HG03378 (cell line): Measurements from ENCODE around the gene FAM149B1.
"Not testable (repeated sequence)": the region's sequence is repeated elsewhere in the genome, so short reads cannot be mapped to it uniquely, and the experiment has no call there.

Source experiments
- ATAC-seq: cut with Tn5 transposase; IDR thresholded peaks from one replicate; pipeline ENCODE4 v1.9.1; 2021; ENCODE audit warnings: mild to moderate bottlenecking, moderate library complexity; ENCODE audit not compliant: unreplicated experiment

The FAM149B1 gene

GRCh38 chr10:73229567-73229966 lies 61.6 kb downstream of the FAM149B1 start:
- no peak for ATAC-seq

- ATAC-seq: no peak
Measured at GRCh38 chr10:73232887-73233286, 65.0 kb downstream of the FAM149B1 start.

DNA sequence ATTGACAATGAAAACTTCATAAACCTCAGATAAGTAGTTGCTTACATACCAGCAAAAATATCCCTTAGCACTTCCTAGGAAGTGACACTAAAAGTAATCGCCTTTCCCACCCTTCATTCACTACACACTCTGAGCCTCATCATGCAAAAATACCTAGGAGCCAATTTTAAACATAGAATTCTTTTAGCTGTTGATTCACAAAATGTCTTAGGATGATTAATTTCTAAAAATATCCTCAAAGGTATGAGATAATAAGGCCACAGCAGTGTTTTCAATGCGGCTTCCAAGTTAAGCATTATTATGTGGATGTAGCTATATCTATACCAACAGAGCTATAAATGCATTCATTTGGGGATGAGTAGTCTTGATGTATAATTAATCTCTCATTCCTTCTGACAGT lies 66.0 kb downstream of the FAM149B1 start:
- no peak for ATAC-seq

- no peak for ATAC-seq
Measured at GRCh38 chr10:73234695-73235094, 66.8 kb downstream of the FAM149B1 start.

DNA sequence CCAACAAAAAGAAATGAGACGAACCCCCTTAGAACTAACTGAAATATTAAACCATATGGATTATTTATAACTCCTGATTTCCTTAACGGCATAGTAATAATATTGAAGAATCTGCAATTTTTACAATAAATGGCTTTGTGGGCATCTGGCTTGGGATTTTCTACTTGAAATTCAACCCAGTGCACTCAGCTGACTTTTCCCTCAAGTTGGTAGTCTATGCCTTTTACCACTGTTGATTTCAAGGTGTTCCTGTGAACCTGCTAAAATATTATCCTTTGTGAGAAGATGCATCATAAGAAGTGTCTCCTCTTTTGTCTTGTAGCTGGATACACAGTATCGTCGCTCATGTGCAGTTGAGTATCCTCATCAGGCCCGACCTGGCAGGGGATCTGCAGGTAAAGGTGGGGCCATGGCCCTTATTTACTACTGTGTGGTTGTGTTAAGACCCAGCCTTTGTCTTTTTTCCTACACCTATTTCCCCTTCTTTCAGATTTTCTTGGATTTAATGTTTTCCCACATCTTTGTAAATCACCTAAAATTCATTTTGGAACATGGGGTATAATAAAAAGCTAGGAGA lies 71.2 kb downstream of the FAM149B1 start:
- no peak for ATAC-seq

DNA sequence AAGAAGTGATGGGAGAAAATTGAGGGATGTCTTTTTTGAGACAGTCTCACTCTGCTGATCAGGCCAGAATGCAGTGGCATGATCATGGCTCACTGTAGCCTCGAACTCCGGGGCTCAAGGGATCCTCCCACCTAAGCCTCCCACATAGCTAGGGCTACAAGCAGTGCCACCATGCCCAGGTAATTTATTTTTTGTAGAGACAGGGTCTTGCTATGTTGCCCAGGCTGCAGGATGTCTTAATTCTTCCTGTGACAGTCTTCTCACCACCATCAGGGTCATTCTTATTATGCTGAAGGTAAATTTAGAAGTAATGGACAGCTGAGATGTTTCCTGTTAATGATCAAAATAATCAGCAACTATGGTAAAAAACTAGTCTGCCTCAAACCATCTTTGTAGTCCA lies 72.0 kb downstream of the FAM149B1 start:
- ATAC-seq: no peak

DNA sequence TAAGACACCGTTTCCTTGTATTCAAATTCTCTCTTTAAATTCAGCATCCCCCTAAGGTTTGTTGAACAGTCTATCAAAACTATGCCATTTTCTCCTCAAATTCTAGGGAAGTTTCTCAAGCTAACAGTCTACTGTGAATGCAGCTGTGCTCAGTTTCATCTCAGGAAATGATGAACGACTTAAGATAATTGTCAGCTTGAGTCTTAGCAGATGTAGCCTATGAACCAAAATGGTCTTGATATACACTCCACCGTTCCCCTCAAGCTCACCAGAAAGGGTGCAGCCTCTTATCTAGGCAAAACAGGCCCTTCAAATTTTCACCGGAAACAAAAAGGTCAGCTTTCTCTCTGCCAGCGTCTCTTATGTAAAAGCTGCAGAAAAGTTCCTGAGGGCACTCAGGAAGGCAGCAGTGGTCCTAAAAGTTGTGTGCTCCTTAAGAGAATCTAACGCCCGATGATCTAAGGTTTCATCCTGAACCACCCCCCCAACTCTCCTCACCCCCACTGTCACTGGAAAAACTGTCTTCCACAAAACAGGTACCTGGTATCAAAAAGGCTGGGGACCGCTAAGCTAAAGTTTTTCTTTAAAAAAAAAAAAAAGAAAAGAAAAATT lies 77.1 kb downstream of the FAM149B1 start:
- ATAC-seq: no peak

- no peak for ATAC-seq
Measured at GRCh38 chr10:73246322-73246645, 78.4 kb downstream of the FAM149B1 start.

GRCh38 chr10:73246646-73247508 lies 79.0 kb downstream of the FAM149B1 start, which contains the start of gene DNAJC9:
TSS of gene DNAJC9 (minus strand) at chr10:73247255. CDS start at chr10:73247189, 66 bp downstream.
- ATAC-seq: peak; percentile 75

DNA sequence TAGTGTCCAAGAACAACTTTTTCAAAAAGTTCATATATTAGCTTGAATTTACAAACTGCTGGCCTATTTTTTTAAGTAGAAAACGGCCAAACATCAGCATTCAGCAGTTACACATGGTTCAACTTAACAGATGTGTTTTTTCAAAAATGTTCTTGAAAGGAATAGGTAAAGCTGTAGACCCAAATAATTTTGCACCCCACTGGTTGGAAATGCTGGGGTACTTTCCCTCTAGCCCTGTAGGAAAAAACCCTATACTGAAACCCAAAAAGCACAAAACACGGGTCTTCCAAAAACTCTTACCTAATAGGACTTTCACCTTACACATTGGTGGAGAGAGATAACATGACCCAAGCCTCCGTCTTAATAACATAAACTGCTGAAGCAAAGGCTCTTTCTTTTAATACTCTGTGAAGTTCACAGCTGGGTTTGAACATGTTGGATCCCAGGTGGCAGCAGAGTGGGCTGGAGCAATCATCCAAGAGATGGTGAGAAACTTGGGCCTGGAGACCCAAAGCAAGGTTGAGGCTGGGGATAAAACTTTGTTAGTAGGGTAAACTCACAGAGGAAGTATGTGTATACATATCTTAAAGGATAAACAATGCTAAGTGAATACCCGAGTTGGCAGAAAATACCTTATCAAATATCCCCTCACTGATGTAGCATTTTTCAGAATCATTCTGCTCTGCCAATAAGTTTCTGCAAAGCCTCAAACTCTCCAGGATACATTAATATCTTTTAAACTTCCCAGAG lies 79.8 kb downstream of the FAM149B1 start:
- no peak for ATAC-seq

DNA sequence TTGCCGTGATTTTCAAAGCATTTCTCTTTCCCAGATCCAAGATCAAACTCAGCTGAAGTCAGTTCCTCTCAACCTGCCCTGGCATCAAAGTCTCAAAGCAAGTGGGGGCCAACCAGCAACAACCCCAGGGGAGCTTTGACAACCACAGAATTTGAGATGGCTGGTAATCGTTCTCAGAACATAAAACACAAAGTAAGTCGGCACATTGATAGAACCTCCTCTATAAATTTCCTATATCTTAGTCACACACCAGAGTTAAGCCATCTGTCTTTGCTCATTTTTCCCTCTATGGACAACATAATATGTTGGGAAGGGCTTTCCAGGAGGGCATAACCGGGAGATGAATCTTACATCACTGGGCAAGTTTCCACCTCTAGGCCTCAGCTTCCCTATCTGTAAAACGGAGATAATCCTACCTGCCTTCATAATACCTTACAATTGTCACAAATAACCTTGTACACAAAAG lies 80.4 kb downstream of the FAM149B1 start:
- ATAC-seq: no peak

GRCh38 chr10:73251683-73252444 lies 83.9 kb downstream of the FAM149B1 start:
- ATAC-seq: peak; percentile 5

- ATAC-seq: peak; percentile 75
Measured at GRCh38 chr10:73252445-73253224, 84.7 kb downstream of the FAM149B1 start, which contains the start of gene MRPS16. TSS of gene MRPS16 (minus strand) at chr10:73252644. CDS start at chr10:73252482, 162 bp downstream.

DNA sequence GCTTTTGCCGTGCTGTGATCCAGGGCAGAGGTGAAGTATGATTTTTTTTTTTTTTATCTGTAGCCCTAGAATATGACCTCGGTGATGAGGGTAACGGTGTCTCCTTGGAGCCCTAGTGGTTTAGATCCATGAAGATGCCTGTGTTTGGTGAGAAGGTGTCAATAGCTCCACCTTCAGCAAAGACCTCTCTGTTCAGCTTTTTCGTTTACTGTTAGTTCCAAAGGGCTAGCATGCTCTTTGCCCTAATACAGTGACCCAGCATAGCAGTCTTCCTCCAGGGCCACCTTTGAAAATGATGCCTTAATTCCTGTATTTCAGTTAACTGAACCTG lies 85.3 kb downstream of the FAM149B1 start:
- ATAC-seq: no peak

GRCh38 chr10:73258612-73259011 lies 90.7 kb downstream of the FAM149B1 start:
- ATAC-seq: not testable (repeated sequence)

GRCh38 chr10:73261362-73261995 lies 93.6 kb downstream of the FAM149B1 start:
- no peak for ATAC-seq

DNA sequence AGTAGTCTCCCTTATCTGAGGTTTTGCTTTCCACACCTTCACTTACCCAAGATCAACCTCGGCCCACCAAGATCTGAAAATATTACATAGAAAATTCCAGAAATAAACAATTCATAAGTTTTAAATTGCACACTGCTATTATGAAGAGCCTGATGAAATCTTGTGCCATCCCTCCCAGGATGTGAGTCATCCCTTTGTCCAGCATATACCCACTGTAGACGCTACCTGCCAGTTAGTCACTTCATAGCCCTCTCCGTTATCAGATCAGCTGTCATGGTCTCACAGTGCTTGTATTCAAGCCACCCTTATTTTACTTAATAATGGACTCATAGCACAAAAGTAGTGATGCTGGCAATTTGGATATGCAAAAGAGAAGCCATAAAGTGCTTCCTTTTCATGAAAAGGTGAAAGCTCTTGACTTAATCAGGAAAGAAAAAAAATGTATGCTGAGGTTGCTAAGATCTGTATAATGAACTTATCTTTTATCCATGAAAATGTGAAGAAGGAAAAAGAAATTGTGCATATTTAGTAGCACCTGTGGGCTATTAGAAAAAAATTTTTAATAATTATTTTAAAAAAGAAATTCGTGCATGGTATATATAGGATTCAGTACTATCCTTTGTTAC lies 94.3 kb downstream of the FAM149B1 start:
- no peak for ATAC-seq

- no peak for ATAC-seq
Measured at GRCh38 chr10:73262880-73263555, 95.1 kb downstream of the FAM149B1 start.
